Subcutaneous abdominal adipose tissue (tissue), 5 donors: ENCODE measurements around the gene HEATR5B.

ENCODE experiments used
- H3K27ac ChIP-seq: one replicate; pipeline ENCODE4 v1.7.0; 2013; ENCODE audit warnings: low read depth, mild to moderate bottlenecking, inconsistent platforms, low read length, moderate library complexity
- H3K27me3 ChIP-seq, 5 donors: one replicate each; pipeline ENCODE4 v1.7.0; 2013; ENCODE audit warnings: low read length in 5 of 5, inconsistent platforms in 1 of 5; ENCODE audit not compliant: control insufficient read depth in 5 of 5, insufficient read depth in 4 of 5
- H3K36me3 ChIP-seq, 5 donors: one replicate each; pipeline ENCODE4 v1.7.0; 2013; ENCODE audit warnings: low read length in 5 of 5; ENCODE audit not compliant: control insufficient read depth in 5 of 5, insufficient read depth in 5 of 5
- H3K4me1 ChIP-seq, 5 donors: one replicate each; pipeline ENCODE4 v1.7.0; 2013; ENCODE audit warnings: low read length in 5 of 5, mild to moderate bottlenecking in 3 of 5, moderate library complexity in 1 of 5; ENCODE audit not compliant: control insufficient read depth in 5 of 5, insufficient read depth in 5 of 5
- H3K4me3 ChIP-seq, 5 donors: one replicate each; pipeline ENCODE4 v1.7.0; 2013; ENCODE audit warnings: low read length in 5 of 5, low read depth in 1 of 5
- H3K9ac ChIP-seq, 5 donors: one replicate each; pipeline ENCODE4 v1.7.0; 2013; ENCODE audit warnings: low read length in 5 of 5, mild to moderate bottlenecking in 4 of 5, moderate library complexity in 3 of 5
- H3K9me3 ChIP-seq, 5 donors: one replicate each; pipeline ENCODE4 v1.7.0; 2013; ENCODE audit warnings: low read length in 5 of 5; ENCODE audit not compliant: control insufficient read depth in 5 of 5
- donor health status: healthy.
- donor health status: healthy.
- donor health status: healthy.
- donor health status: healthy.
- donor health status: healthy.

The HEATR5B gene

DNA sequence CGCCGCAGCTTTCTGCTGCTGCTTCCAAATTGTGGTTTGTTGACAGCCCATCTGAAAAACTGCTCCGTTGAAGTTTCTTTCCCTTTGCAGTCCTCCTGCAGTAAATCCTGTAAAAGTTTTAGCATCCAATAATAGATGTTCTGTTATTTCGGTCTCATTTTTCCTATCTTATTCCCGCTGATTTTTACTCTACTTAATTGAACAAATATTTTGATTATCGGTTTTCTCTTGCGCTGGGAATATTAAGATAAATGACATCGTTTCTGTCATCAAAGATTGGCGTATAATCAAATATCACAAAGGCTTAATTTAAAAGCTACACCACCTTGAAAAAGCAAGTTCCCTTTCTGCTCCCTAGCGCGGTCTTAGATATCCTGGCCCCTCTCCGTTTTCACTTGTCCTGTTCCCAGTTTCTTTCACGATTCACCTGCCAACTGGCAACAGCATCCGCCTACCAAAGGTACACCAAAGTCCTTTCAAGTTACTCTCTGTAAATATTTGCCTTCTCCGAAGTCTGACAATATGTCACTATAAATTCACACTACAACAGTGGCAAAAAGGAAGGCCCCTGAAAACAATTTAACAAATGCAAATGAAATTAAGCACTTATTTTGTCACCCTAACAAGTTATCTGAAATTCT, 116.8 kb downstream of the HEATR5B start:
- Histone ChIP-seq H3K36me3 (no peaks in the 10 kb centered on the region), H3K9me3 (no peaks in the 10 kb centered on the region), H3K4me1 (peaks cover 0 to 27% (median 23%) of the 10 kb centered on the region in 5 donors), H3K4me3 (peak overlapping the region; percentile 90 to 97 (median 96)), H3K27ac (peak overlapping the region; percentile 73), H3K9ac (peak overlapping the region; percentile 52 to 90 (median 89)), H3K27me3 (no peaks in the 10 kb centered on the region)

DNA sequence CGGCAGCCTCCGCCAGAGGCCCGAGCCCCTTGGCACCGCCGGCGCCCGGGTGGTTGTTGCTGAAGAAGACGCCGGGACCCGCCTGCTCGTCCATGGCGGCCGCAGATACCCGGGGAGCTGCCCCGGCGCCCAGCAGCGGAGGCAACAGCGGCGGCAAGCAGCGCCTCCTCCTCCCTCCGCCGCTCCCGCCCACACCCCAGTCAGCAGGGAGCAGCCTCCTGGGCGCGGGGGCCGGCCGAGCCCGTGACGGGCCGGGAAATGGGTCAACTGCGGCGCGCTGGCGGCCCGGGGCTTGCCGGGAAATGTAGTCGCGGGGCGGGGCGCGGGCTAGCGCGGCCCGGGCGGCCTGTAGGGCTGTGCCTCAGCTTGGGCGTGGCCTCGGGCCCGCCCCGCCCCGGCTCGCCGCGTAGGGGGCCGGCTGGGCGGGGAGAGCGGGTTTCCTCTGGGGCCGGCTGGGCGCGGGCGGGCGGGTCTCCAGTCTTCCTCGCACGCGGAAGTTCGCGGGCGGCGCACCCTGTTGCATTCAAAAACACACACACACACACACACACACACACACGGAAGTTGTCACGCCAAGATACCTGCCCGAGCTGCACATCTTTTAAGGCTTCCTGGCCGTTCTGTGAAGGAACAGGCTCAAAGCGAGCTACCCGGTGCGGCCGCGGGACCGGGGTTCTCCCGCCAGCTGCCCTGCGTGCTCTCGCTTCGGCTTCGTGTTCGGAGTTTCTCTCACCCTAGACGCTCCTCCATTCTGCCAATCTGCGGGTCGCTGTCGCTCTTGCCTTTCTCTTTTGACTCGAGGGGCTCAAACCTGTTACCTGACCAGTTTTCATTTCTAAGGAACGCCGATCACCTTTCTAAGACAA, 117.6 kb downstream of the HEATR5B start, which contains the start of gene STRN:
Gene STRN (minus strand): TSS at position 167 of the 866 bp plus-strand sequence. CDS start 73 bp downstream, at position 94.
- peaks cover 0 to 27% (median 23%) of the 10 kb centered on the region in 5 donors for H3K4me1 ChIP-seq
- H3K27ac ChIP-seq: peak within 1 kb of the TSS; percentile 73
- no peaks in the 10 kb centered on the region for H3K27me3 ChIP-seq
- H3K4me3 ChIP-seq: peak within 1 kb of the TSS; percentile 90 to 97 (median 96)
- no peaks in the 10 kb centered on the region for H3K36me3 ChIP-seq
- H3K9me3 ChIP-seq: no peaks in the 10 kb centered on the region
- H3K9ac ChIP-seq: peak within 1 kb of the TSS; percentile 52 to 90 (median 89)

DNA sequence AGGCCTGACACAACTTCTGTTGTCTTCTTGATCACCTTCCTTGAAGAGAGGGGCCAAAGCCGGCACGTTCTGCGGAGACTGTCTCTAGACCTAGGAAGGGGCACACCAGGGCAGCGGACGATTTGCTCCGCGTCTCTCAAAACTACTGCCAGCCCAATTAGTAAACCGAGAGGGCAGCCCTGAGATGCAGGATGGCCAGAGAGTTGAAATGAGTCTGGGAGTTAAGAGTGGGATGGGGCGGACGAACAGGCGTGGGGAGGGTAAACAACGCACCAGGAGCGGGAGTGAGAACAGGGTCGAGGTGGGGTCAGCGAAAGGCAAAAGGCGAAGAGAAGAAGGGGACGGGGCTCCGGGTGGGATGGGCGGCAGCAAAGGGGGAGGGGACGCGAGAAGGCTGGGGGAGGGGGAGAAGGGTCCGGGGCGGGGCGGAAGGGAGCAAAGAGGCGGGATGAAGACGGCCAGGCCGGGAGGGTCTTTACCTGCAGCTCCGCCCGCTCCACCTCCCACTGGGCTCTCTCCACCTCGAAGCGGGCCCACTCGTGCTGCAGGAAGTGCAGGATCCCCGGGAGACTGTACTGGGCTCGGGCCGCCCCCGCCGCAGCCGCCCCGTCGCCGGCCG, 118.3 kb downstream of the HEATR5B start:
- Histone ChIP-seq H3K27me3 (no peaks in the 10 kb centered on the region), H3K9ac (peak overlapping the region in 4 of 5 donors; percentile 47 to 86 (median 80)), H3K9me3 (no peaks in the 10 kb centered on the region), H3K4me1 (peaks cover 0 to 27% (median 23%) of the 10 kb centered on the region in 5 donors), H3K27ac (peak overlapping the region; percentile 67), H3K4me3 (peak overlapping the region; percentile 86 to 90 (median 88)), H3K36me3 (no peaks in the 10 kb centered on the region)

DNA sequence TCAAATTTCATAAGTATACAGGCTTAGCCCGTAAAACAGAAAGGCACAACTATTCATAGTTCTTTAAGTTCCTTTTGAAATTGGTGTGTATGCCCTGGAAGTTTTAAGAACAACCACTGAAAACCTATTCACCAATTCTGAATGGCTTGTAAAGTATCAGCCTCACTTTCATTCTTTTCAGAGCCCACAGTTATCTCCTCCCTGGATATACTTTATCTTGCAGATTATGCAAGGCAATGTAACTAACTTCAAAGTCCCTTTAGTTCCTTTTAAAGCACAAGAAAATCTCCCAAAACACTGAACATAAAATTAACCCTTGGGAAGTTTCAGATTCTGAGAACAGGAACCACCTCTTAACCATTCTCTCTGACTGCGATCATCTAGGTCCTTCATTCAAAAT, 119.0 kb downstream of the HEATR5B start:
- Histone ChIP-seq H3K36me3 (no peaks in the 10 kb centered on the region), H3K9me3 (no peaks in the 10 kb centered on the region), H3K27ac (peak overlapping the region; percentile 67), H3K4me1 (peaks cover 0 to 27% (median 23%) of the 10 kb centered on the region in 5 donors), H3K9ac (peak overlapping the region in 4 of 5 donors; percentile 46 to 86 (median 66)), H3K4me3 (peak overlapping the region; percentile 86 to 90 (median 88)), H3K27me3 (no peaks in the 10 kb centered on the region)

DNA sequence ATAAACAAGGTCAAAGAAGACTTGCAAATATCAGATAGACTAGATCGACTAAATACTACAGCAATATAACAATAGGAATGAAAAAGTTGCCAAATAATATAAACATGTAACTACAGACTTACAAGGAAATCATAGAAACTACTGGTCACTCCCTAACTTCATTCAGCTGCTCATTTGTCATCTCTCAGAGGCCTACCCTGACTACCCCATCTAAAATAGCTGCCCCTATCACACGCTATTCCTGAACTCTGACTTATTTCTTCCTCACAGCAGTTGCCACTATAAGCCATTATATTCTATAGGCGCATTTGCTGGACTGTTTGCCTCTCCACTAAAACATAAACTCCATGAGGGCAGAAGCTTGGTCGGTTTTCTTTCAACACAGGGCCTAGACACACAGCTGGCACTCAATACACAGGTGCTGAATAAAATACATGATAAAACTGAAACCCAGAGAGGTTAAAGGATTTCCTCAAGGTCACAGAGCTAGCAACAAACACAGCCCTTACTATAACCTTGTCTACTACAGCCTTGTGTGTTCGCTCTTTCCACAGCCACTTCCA, 119.6 kb downstream of the HEATR5B start:
- H3K27me3 ChIP-seq: no peaks in the 10 kb centered on the region
- H3K36me3 ChIP-seq: no peaks in the 10 kb centered on the region
- H3K4me3 ChIP-seq: peak overlapping the region in 2 of 5 donors; percentile 86 to 90
- no peaks in the 10 kb centered on the region for H3K9me3 ChIP-seq
- H3K4me1 ChIP-seq: peaks cover 0 to 27% (median 23%) of the 10 kb centered on the region in 5 donors
- peak overlapping the region in 1 of 5 donors; percentile 86 for H3K9ac ChIP-seq
- no peak overlapping the region for H3K27ac ChIP-seq

DNA sequence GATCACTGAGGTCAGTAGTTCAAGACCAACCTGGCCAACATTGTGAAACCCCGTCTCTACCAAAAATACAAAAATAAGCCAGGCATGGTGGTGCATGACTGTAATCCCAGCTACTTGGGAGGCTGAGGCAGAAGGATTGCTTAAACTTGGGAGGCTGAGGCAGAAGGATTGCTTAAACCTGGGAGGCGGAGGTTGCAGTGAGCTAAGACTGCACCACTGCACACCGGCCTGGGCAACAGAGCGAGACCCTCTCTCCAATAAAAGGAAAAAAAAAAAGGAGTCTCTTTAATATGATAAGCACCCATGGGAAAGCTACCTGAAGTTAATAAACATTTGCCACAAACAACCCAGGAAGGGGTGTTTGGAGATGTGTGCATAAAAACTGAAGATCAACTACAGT, 120.4 kb downstream of the HEATR5B start:
- Histone ChIP-seq H3K4me3 (no peak overlapping the region), H3K36me3 (no peaks in the 10 kb centered on the region), H3K4me1 (peaks cover 0 to 27% (median 23%) of the 10 kb centered on the region in 5 donors), H3K27ac (no peak overlapping the region), H3K9me3 (no peaks in the 10 kb centered on the region), H3K9ac (no peak overlapping the region), H3K27me3 (no peaks in the 10 kb centered on the region)

DNA sequence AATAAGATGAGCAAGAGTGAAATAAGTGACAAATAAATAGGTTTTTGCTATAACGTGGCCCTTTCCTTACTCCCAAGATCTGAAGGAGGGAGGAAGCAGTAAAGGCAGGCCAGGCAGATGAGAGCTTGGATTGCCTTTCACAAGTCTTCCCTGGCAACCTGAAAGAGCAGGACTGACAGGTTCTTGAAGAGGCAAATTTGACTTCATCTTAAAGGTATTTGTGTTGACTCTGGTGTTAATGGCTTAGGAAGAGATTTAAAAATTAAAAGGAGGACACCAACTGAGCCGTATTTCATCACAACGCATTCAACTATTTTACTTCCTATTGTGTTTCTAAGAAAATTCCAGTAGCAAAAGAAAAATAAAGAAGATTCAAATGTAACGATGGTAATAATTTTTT, 121.1 kb downstream of the HEATR5B start:
- Histone ChIP-seq H3K27me3 (no peaks in the 10 kb centered on the region), H3K4me1 (peaks cover 0 to 27% (median 23%) of the 10 kb centered on the region in 5 donors), H3K36me3 (no peaks in the 10 kb centered on the region), H3K9ac (no peak overlapping the region), H3K9me3 (no peaks in the 10 kb centered on the region), H3K27ac (no peak overlapping the region), H3K4me3 (no peak overlapping the region)

DNA sequence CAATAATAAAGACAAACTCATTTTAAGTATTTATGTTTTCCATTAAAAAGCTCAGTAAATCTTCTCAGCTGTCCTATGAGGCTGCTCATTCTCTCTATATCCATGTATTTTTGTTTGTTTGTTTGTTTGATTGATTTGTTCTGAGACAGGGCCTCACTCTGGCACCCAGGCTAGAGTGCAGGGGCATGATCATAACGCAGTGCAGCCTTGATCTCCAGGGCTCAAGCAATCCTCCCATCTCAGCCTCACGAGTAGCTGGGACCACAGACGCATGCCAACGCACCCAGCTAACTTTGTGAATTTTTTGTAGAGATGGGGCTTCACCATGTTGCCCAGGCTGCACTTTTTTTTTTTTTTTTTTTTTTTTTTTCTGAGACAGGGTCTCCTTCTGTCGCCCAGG, 123.4 kb downstream of the HEATR5B start:
- H3K36me3 ChIP-seq: no peaks in the 10 kb centered on the region
- no peak overlapping the region for H3K9ac ChIP-seq
- no peak overlapping the region for H3K27ac ChIP-seq
- no peaks in the 10 kb centered on the region for H3K27me3 ChIP-seq
- peaks cover 0 to 18% (median 14%) of the 10 kb centered on the region in 5 donors for H3K4me1 ChIP-seq
- no peaks in the 10 kb centered on the region for H3K9me3 ChIP-seq
- H3K4me3 ChIP-seq: no peak overlapping the region

DNA sequence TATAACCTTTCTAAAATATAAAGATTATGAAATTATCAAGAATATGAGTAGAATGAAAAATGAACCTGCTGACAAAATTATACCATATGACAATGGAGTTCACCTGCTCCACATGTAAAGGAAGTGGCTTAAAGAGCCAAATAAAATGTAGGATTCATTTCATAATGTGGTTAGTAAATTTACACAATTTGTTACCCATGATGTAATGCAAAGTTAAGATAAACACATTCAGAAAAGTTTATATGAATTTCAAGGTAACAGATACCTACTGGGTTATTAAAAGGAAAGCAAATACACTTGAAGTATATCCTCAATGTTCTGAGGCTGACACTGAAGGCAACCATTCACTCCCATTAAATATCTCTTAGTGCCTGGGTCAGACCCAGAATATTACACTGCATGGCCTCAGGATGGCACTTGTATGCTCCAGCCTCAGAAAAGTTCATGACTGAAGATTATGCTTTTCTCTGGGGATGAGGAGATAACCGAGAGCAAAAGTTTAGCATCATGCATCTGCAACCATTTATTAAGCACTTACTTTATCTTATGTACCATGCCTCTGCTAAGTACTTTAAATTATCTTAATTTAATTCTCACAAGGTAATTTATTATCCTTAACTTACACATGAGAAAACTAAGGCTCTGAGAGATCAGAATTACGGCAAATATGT, 124.0 kb downstream of the HEATR5B start:
- Histone ChIP-seq H3K9me3 (no peaks in the 10 kb centered on the region), H3K4me1 (peaks cover 0 to 11% (median 7%) of the 10 kb centered on the region in 5 donors), H3K27ac (no peak overlapping the region)

More for the DNA sequence above, 124.0 kb downstream of the HEATR5B start:
- Histone ChIP-seq H3K36me3 (no peaks in the 10 kb centered on the region), H3K4me3 (no peak overlapping the region), H3K9ac (no peak overlapping the region), H3K27me3 (no peaks in the 10 kb centered on the region)
